Stimulated activated CD4-positive, alpha-beta T cell treated with anti-CD3 and anti-CD28 coated beads, Interleukin-1b, Interleukin-23, amount 100 ng/mL, for 48 hours (primary cell): Measurements from ENCODE around the gene PLAGL1.

ENCODE experiments used
- DNase-seq: peaks from one replicate; pipeline ENCODE4 v3.0.0-alpha.2; 2020

PLAGL1 gene

GRCh38 chr6:143963158-143963919 lies 44.7 kb downstream of the PLAGL1 start:
- no peak for DNase-seq

DNA sequence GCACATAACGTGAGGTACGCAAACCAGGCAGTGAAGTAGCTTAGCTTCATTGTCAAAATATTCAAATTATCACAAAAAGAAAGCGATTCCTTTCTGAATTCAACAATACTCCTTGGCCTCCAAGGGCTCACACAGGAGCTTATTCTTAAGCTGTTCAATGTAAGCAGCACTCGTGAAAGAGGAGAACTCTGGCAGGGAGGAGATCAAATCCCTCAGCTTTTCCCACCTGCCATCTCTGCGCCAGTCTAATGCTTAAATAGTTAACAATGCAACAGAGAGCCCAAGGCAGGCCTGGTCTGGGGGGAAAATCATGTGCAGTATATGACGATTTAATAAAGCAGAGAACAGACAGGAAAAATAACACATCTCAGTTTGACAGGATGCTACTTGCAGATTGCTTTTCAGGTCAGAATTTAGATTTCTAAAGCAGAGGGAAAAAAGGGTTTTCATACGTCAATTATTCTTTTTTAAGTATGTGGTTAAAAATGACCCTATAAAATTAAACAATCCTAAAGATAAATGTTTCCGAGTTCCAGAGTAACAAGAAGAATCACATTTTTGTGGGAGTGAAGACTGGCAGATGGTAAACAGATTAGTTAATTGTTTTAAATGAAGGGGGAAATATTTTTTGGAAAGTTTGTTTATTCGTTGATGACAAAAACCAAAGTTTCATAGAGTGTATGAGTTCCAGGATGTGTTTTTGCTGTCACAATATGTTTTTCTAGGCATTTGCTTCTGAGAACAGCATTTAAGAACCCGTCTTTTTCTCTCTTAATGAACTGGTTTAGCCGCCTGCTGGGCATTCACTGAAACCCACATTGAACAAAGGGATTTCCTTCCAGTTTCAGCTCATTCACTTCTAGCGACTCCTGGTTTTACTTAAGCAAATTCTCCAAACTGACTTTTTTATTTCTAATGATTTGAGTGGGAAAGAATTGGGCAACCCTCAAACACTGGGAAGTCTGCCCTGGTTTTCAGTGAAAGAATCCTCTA lies 45.9 kb downstream of the PLAGL1 start:
- no peak for DNase-seq

GRCh38 chr6:143961066-143961465 lies 47.0 kb downstream of the PLAGL1 start:
- no peak for DNase-seq

DNA sequence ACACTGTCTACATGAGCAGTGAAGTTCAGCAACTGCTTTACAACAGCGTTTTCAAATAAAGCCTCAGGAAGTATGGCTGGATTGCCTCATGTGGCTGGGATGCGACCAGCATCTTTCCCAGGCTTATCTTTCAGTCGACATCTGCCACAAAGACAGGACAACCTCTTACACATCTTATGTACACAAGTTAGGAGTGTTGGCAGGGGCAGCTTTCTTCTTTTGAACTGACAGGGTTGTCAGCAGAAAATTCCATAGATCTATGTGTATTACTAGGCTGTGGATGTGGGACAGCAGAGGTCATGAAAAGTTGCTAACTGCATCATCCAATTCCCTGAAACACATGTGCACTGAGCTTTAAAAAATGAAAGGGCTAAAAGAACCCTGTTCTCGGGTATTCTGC lies 48.1 kb downstream of the PLAGL1 start:
- no peak for DNase-seq

GRCh38 chr6:143958839-143959399 lies 49.1 kb downstream of the PLAGL1 start:
- no peak for DNase-seq

- DNase-seq = no peak
These were observed 50.3 kb downstream of the PLAGL1 start for GRCh38 chr6:143957679-143958274.

DNA sequence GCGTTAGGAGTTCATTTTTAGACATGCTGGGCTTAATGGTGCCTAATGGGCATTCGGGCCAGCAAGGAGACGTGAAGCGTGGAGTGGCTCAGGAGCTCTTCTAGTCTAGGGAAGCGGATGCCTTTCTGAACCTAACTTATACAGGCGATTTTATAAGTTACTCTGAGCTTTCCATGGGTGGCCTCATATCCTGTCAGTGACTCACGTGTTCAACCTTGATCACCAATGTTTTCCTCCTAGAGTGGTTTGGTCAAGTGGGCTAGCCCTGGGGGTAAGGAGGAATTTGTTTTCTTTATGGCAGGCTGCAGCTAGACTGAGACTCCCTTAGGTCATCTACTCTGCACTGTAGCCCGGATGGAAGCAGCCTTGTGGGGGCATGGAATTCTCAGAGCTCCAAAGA lies 52.1 kb downstream of the PLAGL1 start:
- no peak for DNase-seq

GRCh38 chr6:143953922-143954321 lies 54.1 kb downstream of the PLAGL1 start:
- no peak for DNase-seq

GRCh38 chr6:143952947-143953701 lies 54.9 kb downstream of the PLAGL1 start:
- DNase-seq = no peak

DNA sequence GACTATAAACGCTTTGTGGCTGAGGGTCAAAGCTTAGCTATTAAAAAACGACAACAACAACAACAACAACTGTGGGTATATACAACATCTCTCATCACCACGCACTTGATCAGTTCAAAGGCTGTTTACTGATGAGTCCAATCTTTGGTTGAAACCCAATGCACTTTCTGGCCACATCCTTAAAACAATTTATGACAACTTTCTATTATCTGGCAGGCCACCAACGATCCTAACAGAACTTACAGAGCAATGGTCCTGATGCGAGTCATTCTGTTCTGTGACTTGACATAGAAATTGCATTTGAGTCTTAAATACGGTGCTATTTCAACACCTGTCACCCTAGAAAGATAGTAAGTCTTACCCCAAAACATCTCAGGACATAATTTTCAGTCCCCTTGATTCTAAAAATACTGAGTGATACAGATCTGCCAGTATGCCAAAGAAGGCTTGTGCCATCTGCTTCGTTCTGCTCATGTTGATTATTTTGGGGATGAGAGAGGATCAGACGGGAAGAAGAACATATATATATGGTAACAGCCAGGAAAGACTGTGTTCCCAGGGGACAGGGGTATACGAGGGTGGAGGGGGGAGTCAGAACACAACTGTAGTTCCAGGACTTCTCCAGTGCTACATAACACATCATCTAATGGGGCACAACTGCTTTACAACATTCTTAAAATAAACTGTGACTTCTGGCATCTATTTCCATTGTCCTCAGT lies 55.8 kb downstream of the PLAGL1 start:
- no peak for DNase-seq

DNA sequence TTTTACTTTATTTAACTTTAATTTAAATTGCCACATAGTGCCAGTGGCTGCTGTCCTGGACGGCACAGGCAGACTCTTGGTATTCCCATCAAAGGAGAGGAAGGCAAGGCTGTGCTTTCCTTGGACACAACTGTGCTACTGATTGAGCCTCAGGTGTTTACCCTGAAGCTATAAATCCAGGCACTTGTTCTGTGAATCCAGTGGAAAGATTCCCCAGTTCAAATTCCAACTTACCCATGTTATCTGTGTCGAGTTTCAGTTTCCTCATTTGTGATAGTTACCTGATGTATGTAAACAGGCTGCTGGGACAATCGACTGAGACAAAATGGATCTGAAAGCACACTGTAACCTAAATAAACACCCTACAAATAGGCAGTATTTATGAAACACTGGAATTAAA lies 57.2 kb downstream of the PLAGL1 start:
- DNase-seq = no peak

- DNase-seq = no peak
These were observed 58.1 kb downstream of the PLAGL1 start for GRCh38 chr6:143949962-143950361.

DNA sequence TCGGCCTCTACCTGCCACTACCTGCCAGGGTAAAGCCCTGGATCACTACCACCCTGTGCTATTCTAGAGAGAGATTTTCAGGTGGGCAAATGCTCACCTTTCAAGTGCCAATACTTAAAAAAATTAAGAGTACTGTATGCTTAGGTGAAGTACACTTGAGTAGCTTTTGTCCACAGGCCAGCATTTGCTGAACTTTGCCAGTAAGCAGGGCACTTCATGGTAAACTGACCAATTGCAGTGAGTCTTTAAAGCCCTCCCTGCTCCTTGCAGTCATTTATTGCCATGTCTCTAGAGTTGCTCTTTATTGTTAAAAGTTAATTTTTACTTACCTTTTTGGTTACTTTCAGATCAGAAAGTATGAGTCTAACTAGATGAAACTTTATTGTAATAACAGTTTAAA lies 58.5 kb downstream of the PLAGL1 start:
- DNase-seq = no peak

- no peak for DNase-seq
These were observed 59.9 kb downstream of the PLAGL1 start for GRCh38 chr6:143948208-143948607.

DNA sequence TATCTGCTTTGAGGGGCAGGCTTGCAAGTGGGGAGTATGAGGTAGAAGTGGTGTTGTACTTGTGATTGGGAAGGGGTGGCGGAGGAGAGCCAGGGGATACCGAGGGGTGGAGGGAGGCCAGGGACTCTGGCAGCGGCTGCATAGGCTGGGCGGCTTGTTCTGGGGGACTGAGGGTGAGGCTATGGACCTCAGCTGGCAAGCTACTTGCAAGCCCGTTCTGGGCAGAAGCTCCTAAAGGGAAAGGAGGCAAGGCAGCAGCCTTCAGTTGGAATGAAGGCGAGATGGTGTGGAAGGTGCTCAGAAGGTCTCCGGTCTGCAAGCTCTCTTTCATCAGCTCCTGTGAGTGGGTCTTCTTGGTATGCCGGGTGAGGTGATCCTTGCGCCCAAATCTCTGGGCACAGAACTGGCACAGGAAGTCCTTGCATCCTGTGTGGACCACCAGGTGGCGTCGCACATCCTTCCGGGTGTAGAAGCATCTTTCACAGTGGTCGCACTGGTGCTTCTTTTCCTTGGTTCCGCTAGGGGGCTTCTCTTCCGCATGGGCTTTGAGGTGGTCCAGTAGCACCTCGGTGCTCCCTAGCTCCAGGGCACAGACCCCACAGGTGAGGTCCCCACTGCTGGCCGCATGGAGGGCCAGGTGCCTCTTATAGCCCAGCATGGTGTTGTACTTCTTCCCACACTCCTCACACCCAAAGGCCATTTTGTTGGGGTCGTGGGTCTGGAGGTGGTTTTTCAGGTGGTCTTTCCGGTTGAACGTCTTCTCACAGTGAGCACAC lies 66.0 kb downstream of the PLAGL1 start:
- DNase-seq = peak; percentile 53

GRCh38 chr6:143940011-143940597 lies 68.0 kb downstream of the PLAGL1 start:
- peak; percentile 52 for DNase-seq

DNA sequence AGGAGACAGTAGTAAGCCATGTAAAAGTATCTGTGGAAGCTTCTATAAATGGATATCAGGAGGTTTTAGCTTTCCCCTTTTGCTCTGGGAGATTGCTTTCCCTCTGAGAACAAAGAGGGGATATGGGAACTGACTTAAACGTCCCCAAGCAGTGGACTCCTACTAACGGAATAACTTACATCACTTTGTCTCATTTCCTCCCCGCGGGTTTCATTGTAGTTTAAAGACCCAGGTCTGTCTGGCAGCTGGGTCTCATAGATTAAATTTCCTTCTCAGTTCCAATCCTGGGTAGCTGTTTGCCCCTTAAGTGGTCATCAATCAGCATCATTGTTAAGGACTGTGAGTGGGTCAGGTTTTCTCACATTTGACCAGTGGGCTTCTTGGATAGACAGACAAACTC lies 68.7 kb downstream of the PLAGL1 start:
- no peak for DNase-seq

DNA sequence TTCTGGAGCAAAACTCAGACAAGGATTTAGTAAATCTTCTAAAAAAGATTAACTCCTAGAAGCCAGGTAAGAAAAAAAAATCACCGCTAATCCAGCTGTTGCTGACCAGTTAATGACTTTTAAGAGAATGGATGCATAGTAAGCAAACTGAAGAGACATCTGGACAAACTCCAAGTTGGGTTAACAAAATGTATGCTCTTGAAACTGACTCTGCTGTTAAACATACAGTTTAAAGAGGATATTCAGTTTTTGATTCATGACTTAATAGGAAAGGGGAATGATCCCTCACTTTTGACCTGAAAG lies 70.4 kb downstream of the PLAGL1 start:
- no peak for DNase-seq

DNA sequence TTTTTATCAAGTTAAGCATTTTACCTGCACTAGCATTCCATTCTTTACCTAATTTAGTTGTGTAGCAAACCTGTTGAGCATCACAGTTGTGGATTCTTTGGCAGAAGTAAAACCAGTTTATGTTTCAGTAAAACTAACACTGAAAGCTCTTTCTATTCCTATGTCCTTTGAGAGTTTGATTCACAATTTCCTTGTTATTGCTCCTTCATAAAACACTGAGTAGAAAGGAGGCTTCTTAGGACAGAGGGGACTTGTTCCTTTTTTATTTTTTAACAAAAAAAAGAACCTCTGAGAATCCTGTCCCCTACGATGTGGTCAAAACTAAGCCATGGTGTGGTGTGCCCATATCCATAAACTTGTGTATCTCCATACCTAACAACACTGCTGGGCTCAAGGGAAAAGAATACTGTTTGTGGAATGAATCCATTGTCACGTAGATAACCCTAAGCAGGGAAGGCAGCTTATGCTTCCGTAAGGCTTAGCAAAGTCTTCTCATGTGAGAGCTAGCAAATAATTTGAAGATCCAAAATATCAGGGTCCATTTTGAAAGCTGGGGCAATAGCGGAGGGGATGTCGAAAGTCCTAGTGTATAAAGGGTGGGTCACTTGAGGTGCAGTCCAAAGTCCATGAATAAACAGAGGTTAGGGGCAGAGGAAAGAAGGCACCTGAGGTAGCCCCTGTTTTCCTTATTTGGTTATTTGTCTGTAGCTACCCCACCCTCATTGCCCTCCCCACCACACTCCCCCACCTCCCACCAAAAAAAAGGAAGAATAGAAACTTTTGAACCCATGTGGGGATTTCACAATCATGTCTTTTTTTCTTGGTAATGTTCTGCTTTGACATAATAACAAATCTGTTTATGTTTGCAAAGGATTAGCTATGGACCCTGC lies 71.0 kb downstream of the PLAGL1 start:
- no peak for DNase-seq

GRCh38 chr6:143936347-143936746 lies 71.7 kb downstream of the PLAGL1 start:
- DNase-seq = no peak
